ENCODE measurements around the gene ZDHHC11B.
A peak's percentile ranks its signal among the peaks of the same experiment; 100 is the strongest.
"Not testable (repeated sequence)": the region's sequence is repeated elsewhere in the genome, so short reads cannot be mapped to it uniquely, and the experiment has no call there.

The ZDHHC11B gene

DNA sequence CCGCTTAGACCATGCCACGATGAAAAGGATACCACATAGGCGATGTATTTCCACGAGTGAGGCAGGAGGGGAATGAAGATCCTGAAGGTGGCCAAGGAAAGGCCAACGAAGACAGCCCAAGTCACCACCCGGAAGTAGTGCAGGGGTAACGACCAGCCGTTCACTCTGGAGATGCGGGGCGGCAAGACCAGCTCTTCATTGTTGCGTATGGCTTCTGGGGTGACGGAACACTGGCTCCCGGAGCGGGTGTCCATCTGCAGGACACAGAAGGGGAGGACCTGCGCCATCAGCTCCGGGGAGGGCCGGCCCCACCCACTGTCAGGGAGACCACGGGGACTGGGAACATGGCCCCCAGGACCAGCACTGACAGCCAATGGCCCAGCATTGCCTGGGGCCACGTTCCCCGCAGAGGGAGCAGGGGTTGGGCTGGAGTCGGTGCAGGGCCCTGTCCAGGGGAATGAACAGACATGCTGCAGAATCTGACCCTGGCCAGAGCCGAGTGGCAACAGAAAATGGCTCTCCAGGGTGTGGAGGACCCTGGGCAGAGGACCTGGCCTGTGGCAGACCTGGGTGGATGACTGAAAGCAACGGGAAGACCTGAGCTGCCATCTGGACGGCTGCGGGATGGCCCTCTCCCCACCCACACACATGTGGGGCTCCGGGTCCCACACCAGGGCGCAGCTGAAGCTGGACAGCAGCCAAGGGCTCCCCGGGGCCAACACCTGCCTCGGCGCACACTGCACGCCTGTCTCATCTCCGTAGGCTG lies 17.7 kb downstream of the ZDHHC11B start:
- no peak for DNase-seq

DNA sequence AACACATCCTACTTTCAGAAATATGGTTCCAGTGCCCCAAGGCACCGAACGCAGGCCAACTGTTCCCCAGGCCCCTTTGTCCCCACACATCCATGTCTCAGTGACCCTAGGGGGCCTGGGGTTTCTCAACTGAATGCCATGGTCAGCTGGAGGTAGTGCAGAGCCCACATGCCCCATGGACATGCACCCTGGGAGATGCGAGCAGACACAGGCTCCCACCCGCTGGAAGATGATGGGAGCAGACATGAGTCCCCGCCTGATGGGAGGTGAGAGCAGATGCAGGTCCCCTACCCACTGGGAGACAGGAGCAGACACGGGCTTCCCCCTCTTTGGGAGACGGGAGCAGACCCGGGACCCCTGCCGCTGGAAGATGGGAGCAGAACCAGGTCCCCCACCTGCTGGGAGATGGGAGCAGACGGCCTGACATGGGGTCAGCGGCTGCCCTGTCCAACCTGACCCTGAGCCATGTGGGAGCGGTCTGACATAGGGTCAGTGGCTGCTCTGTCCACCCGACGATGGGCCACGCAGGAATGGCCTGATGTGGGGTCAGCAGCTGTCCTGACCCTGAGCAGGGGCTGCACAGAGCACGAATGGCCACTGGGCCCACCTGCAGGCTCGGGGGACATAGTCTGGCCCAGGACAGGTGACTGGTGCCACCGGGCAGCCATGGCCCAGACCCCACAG lies 18.4 kb downstream of the ZDHHC11B start:
- no peak for DNase-seq

DNA sequence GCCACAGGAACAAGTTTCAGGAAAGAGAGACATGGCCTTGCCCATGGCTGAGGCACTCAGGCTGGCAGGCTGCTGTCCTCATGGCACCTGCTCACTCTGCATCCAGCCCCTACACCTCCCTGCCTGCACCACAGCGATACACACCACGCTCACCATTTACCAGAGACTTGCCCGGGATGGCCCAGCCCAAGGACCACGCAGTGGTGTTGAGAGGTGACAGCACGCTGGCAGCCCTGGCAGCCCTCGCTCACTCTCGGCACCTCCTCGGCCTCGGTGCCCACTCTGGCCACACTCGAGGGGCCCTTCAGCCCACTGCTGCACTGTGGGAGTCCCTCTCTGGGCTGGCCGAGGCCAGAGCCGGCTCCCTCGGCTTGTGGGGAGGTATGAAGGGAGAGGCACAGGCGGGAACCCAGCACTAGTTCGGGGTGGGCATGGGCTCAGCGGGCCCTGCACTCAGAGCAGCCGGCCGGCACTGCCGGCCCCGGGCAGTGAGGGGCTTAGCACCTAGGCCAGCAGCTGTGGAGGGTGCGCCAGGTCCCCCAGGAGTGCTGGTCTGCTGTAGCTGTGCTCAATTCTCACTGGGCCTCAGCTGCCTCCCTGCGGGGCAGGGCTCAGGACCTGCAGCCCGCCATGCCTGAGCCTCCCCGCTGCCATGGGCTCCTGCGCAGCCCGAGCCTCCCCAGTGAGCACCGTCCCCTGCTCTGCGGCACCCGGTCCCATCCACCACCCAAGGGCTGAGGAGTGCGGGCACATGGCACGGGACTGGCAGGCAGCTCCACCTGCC lies 20.3 kb downstream of the ZDHHC11B start:
- no peak for DNase-seq

DNA sequence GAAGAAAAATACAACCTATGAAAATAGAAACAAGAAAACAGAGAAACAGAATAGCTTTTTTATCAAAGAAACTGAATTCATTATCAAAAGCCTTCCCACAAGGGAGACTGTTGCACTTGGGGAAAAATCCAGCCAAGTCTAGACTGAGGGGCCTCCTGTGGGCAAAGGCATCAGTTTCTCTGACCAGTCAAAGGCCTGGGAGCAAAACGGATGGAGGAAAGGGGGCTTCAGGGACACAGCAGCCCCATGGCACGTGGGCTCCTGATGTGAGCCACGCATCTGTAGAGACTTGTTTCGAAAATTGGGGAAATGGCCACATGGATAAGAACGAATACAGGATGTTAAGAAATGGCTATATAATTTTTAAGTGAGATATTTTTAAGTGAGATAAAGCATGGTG lies 21.1 kb downstream of the ZDHHC11B start:
- DNase-seq, result no peak

DNA sequence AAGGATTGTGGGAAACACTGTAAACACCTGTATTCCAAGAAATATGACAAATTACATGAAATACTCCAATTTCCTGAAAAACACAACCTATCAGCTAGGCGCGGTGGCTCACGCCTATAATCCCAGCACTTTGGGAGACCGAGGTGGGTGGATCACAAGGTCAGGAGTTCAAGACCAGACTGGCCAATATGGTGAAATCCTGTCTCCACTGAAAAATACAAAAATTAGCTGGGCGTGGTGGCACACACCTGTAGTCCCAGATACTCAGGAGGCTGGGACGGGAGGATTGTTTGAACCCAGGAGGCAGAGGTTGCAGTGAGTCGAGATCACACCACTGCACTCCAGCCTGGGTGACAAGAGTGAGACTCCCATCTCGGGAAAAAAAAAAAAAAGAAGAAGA lies 21.5 kb downstream of the ZDHHC11B start:
- DNase-seq, result not testable (repeated sequence)

DNA sequence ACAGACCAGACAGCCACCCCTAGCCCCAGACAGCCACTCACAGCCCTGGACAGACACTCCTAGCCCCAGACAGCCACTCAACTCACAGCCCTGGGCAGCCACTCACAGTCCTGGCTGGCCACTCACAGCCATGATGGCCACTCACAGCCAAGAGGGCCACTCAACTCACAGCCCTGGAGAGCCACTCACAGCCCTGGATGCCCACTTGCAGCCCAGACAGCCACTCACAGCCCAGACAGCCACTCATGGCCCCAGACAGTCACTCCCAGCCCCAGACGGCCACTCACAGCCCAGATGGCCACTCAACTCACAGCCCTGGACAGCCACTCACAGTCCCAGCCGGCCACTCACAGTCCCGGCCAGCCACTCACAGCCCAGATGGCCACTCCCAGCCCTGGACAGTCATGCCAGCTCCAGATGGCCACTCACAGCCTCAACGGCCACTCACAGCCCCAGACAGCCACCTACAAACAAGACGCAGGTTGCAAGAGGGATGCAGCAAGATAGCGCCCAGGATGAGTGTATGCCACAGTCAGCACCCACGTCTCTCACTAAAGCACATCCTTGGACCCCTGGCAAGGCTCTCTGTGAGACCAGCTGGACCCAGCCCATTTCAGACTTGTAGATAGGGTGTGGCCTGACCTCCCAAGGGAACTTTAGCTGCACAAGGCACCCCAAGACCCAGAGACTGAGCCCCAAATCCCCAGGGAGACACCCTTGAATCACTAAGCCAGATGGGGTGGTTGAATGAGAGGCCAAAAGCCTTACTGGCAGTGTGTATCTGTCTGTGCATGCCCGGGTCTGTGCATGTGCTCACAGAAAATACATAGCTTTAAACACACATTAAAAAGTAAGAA lies 22.4 kb downstream of the ZDHHC11B start:
- no peak for DNase-seq

DNA sequence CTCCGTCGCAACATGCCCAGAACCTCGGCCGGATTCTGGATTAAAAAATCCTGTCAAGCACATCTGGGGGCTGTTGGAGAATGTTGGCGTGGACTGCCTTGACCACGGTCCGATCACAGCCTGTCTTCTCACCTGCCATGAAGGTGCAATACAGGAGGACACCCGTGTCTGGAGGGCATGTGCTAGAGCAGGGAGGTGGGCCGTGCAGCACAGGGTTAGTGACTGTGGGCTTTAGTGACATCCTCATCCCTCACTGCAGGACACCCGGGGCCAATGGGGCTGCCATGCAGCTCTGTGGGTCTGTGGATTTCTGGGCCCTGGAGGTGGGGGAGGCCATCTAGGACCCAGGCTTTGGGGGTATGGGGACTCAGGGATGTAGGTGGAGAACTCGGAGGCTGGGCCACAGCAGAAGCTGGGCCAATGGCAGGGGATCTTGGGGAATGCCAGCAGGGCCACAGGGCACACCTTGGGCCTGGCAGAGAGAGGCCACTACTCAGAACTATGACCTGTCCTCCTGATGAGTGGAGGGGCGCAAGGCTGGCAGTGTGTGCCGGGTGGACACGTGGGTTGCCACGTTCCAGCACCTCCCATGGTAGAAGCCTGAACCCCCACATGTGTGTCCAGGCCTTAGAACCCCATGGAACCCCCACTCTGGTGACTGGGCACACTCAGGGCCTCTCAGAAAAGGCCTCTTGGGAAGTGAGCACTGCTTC lies 23.3 kb downstream of the ZDHHC11B start:
- no peak for DNase-seq

DNA sequence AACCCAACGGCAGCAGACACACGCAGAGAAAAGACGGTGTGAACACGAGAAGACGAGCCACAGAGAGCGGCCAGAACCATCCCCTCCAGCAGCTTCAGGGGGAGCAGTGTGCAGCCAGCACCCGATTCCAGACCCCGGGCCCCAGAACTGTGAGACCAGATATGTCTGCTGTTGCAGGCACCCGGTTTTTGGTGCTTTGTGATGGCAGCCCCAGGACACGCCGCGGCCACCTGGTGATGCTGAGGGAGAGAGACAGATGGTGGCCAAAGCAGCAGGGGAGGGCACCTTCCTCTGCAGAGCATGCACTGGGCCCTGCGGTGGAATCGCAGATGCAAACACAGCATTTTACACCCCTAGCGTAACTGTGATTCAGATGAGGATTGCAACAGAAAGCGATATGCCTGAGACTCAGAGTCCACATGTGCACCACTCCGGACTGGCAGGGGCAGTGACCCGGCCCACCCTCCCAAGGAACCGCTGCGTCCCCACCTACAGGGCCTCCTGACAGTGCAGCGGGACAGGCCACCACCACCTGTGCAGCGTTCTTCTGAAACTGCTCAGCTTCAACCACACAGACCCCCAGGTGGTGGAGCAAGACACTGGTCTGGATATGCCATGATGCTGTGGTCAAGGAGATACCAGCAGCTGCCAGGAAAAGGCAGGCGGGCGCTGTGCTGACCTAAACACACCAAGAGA lies 24.0 kb downstream of the ZDHHC11B start:
- no peak for DNase-seq

DNA sequence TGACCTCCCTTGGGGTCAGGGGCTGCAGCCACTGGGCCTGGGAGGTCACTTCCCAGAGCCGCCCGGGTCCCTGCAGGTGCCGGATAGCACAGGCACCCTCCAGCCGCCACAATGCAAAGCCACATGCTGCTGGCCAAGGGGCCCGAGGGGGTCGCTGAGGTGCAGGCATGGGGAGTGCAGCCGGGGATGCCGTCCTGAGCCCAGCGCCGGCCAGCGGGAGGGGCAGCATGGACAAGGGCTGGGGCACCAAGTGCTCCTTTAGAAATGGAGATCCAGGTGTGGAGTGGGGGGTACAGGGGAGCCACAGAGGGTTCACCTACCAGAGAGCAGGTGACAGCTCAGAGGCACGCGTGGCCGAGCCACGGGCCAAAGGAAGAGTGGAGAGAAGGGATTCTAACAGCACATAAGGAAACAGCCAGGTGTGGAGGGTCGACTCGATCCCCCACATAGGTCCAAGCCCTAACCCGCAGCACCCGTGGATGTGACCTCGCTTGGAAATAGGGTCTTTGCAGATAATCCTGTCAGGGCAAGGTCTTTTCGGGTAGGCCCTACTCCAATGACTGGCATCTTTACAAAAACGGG lies 24.7 kb downstream of the ZDHHC11B start:
- no peak for DNase-seq

DNA sequence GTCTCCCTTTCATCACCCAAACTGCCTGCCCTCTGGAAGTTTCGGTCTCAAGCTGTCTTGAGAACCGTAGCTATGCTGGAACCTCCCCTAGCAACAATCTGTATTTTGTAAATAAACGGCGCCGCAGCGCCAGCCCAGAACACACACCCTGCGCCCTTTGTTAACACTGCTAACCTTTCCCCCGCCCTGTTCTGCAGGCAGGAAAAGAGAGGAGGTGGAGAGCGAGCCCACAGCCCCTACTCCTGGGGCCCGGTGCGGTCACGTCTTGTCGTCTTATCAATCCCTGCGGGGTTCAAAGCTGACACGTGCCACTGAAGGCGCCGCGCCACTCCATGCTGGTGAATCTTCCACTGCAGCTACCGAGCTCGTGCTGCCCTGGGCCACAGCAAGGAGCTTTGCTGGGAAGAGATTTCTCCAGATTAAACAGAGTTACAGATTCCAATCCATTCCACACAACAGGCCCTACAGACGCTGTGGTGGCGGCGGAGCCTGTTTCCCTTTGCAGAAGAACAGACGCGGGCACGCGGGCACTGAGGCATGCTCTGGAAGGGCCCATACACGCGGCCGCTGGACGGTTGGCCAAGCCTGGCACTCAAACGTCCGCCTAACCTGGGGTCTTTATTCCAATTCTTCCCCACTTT lies 25.3 kb downstream of the ZDHHC11B start:
- peak; percentile 69 for DNase-seq

DNA sequence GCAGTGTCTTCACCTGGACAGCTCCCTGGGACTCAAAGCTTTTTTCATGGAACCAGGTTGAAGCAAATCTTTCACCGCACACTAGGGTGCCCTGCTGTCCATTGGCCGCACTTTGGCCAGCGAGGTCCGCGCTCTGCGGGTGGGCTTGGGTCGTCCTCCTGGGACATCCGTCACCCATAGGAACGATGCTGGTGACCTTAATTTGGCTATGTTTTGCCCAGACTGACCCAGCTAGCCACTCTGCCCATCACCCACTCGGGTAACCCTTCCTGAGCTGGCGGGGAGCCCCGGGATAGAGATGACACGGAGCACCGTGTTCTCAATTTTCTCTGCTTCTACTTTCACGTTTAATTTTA lies 25.9 kb downstream of the ZDHHC11B start:
- no peak for DNase-seq

DNA sequence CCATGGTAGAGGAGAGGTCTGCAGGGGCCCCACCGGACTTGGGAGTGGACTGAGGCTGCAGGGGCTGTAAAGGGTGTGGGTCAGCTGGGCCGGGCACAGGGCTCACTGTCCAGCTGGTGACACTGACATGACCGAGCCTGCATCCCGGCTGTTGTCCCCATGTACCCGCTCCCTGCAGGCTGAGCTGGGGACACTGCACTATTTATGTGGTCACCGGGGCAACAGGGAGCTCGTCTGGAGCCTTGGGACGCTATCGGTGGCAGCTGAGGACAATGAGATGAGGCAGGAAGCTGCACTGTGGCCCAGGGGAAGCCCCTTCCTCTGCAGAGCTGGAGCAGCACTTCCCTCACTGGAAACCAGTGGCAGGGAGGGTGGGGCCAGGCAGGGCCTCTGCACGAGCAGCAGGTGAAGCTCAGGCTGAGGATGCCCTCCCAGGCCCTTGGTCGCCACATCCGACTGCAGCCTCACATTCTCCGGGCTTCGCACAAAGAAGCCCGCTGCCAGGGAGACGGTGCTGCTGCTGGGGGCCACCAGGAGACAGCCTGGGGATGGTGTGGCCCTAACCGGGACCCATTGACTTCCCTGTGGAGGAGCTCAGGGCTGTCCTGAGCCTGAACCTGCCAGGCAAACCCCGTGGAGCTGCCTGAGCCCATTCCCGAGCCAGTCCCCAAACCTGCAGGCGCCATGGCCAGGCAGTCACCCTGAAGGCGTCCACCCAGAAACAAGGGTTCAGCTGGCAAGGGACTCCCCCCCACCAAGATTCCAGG lies 26.4 kb downstream of the ZDHHC11B start:
- peak; percentile 27 for DNase-seq

DNA sequence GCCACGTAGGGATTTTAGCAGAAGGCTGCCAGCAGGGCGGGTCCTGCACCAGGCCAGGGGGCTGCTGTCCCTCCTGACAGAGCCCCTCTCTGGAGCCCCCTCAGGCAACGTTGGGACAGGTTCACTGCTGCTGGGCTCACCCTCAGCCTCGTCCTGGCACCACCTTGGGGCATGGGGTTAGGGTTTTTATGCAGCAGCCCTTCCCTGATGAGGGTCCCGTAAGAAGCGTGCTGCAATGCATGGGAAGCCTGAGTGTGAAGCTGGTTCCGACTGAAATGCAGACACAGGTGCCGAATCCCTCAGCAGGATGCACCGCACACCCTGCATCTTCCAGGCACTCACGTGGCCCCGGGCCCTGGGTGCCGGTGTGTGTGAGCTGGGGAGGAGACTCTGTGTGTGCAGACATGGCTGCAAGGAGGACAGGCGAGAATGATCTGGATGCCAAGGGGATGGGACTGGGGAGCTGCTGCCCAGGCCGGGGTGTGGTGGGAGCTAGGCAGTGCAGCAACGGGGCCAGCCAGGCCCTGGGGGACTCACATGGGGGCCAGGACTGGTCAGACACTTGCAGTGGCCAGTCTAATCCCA lies 27.1 kb downstream of the ZDHHC11B start:
- DNase-seq, result no peak

DNA sequence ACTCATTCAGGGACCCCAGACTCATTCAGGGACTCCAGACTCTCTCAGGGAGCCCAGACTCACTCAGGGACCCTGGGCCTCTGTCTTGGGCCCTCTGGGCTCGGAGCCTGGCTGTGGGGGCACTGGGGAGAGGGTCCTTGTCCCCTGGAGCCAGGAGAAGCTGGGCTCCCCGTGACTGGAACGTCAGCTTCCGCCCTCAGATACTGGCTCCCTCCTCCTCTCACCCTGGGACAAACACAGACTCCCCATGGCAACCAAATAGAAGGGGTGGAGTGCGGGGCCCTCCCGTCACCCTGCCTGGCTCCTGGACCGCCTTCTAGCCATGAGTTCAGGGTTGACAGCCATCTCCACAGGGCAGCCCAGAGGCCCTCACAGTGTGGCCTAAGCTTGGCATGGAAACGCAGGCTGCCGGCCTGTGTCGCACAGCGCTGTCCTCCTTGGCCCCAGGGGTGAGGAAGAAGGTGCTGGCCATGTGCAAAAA lies 27.6 kb downstream of the ZDHHC11B start:
- DNase-seq, result no peak

DNA sequence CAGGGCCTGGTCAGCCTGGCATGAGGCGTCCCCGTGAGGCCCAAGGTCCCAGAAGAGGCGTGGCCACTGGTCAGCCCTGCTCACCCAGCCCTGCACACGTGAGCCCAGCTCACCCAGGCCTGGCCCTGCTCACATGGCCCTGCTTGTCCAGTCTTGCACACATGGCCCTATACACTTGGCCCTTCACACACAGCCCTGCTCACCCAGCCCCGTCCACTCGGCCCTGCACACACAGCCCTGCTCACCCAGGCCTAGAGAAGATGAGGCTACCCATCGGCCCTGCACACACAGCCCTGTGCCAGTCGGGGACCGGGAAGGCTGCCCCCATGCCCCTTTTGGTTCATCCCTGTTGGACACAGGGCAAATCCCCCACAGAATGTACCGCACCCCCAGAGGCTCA lies 28.4 kb downstream of the ZDHHC11B start:
- no peak for DNase-seq

DNA sequence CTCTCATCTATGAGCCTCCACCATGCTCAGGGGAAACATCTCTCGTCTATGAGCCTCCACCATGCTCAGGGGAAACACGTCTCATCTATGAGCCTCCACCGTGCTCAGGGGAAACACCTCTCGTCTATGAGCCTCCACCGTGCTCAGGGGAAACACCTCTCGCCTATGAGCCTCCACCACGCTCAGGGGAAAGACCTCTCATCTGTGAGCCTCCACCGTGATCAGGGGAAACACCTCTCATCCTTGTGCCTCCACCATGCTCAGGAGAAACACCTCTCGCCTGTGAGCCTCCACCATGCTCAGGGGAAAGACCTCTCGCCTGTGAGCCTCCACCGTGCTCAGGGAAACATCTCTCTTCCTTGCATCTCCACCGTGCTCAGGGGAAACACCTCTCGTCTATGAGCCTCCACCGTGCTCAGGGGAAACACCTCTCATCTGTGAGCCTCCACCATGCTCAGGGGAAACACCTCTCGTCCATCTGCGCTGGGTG lies 30.3 kb downstream of the ZDHHC11B start:
- DNase-seq, result not testable (repeated sequence)

DNA sequence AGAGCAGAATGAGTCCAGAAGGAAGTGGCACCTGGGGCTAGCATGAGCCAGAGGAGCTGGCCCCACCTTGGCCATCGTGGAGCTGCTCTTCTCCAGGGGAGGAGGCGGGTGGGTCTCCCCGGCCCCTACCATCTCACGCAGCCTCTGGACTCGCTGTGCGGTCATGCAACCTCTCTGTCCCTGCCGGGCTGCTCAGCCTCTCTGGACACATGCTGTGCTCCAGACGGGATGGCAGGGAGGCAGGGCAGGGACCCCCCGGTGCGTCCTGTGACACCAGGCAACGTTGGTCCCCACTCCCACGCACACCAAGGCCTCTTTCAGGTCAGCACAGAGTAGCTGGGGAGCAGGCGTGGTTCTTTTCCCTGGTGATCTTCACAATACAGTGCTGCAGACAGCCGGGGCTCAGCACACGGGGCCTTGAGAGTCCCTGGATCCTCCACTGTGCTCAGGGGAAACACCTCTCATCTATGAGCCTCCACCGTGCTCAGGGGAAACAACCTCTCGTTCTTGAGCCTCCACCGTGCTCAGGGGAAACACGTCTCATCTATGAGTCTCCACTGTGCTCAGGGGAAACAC lies 30.9 kb downstream of the ZDHHC11B start:
- DNase-seq, result not testable (repeated sequence)

DNA sequence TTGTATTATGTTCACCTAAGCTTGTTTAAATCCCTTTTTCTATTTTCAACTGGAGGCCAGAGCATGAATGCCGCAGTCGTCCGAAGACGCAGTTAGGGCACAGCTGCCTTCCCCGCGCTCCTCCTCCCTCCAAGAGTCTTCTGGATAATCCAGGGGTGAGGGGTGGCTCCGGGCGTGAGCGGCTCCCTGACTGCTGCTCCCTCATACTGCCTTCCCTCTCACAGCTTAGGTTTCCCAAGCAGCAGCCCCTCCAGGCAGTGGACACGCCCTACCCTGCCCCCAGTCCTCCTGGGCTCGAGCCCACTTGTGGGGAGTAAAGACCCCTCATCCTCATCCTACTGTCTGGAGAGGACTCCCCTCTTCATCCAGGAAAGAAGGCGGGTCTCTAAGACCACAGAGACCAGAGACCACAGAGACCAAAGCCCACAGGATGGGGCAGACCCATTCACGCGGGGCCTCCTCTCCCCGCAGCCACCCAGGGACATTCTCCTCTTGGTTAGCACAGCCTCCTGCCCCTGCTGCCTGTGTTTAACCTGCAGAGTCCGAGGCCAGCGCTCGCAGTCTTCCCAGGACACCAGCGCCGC lies 31.9 kb downstream of the ZDHHC11B start:
- not testable (repeated sequence) for DNase-seq

Measured in NCI-H1436 (cell line).